ENCODE measurements around the gene TM9SF4. TPM values are rescaled to one million over a fixed set of nuclear protein-coding genes. Genes with fewer than 3 reads are reported as not detected.

Gene TM9SF4
- total and polyA plus RNA-seq, 2 of the 8 experiments (the other 6 are each of a cell fraction or from before 2014, with no cell fraction given) = 38.4 to 68.7 TPM

- TF ChIP-seq RNF2 (IDR thresholded peaks at IDR 0.05; ENCODE audit: borderline replicate concordance, low read depth, low read length, missing control alignments, poor library complexity, severe bottlenecking) = no peak
- TF ChIP-seq CHD1 (IDR thresholded peaks at IDR 0.05; ENCODE audit: low read depth, low read length) = no peak
- no peak for TF ChIP-seq PHF8 (conservative IDR thresholded peaks at IDR 0.05; ENCODE audit: low read depth, low read length)
- TF ChIP-seq EP300 (IDR thresholded peaks at IDR 0.05; ENCODE audit: borderline replicate concordance in 1 of 2, low read depth in 2 of 2, low read length in 2 of 2) = no peak
- TF ChIP-seq POLR2AphosphoS5 (IDR thresholded peaks at IDR 0.05; ENCODE audit: low read depth, low read length) = no peak
- TF ChIP-seq NRF1 (IDR thresholded peaks at IDR 0.05; ENCODE audit: low read depth, low read length) = no peak
- TF ChIP-seq TEAD4 (IDR thresholded peaks at IDR 0.05; ENCODE audit: low read depth, low read length) = no peak
Observed at GRCh38 chr20:32138921-32139320, 29.4 kb downstream of the TM9SF4 start (continued).

Data from H1 (cell line).